CD4-positive, alpha-beta T cell treated with Interleukin-2 at 100 ng/mL for 4 hours (primary cell): Measurements from ENCODE around the gene ADAMTSL3.
"Not testable (repeated sequence)": the region's sequence is repeated elsewhere in the genome, so short reads cannot be mapped to it uniquely, and the experiment has no call there.

ENCODE experiments used
- DNase-seq: peaks from one replicate; pipeline ENCODE4 v3.0.0-alpha.2; 2020; ENCODE audit warnings: low spot score

ADAMTSL3 gene

DNA sequence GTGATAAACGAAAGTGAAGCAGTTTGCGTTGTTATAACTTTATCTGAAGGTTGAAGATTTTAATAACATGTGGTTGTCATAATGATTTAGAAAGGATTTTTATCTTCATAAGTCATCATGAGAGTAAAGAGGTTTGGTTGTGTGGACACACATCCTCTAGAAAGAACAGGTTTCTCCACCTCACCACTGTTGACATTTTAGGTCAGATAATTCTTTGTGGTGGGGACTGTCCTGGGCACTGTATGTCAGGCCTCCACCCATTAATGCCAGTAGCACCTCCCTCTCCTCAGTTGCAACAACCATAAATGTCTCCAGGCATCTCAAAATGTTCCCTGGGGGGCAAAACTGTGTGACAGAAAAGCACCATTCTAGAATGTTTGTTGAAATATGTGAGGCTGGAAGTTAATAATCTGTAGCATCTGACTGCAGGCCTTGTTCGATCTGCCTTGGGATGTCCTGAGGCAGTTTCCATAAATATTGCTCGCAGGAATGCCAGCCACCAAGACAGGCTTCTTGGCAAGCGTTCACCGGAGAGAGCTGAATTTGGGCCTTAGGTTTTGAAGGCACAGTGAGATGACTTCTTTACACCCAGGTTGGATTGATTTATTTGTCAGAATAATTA, 100.1 kb downstream of the ADAMTSL3 start:
- DNase-seq: no peak

DNA sequence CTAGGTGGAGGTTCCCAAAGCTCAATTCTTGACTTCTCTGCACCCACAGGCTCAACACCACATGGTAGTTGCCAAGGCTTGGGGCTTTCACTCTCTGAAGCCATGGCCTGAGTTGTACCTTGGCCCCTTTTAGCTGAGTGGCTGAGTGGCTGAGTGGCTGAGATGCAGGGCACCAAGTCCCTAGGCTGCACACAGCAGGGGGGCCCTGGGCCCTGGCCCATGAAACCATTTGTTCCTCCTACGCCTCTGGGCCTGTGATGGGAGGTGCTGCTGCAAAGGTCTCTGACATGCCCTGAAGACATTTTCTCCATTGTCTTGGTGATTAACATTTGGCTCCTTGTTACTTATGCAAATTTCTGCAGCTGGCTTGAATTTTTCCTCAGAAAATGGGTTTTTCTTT, 103.4 kb downstream of the ADAMTSL3 start:
- not testable (repeated sequence) for DNase-seq

DNA sequence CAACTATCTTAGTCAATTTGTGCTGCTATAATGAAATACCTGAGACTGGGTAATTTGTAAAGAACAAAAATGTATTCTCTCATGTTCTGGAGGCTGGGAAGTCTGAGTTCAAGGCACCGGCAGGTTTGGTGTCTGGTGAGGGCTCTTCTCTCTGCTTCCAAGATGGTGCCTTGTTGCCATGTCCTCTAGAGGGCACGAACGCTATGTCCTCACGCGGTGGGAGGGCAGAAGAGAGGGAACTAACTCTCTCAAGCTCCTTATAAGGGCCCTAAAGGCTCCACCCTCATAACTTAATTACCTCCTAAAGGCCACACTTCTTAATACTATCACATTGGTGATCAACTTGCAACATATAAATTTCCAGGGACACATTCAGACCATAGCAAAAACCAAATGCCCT, 108.4 kb downstream of the ADAMTSL3 start:
- DNase-seq: no peak

DNA sequence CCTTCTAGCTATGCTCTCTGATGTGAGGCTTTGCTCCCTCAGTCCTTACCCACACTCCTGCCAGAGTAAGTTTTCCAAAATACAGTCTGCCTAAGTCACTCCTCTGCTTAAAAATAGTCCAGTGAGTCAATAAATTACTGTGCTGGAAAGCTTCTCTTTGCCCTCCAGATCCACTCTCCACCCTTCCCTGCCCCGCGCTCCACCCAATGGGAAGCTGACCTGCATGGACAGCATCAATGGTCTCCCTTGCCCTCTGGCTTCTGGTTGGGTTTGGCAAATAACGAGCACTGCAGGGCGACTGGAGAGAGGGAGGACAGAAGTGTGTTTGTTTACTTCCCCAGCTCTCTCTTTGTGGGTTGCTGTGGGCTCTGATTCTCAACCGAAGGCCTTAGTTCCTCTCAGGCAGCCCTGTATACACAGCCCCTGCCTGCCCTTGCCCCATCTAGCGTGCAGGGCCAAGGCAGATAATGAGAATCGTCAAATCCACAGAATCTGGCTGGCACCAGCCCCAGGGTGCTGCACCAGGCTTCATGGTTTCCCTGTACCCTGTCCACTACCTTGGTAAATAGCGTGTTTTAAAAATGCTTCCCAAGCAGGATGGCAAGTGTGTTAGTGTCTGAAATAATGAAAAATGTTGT, 110.4 kb downstream of the ADAMTSL3 start:
- no peak for DNase-seq

DNA sequence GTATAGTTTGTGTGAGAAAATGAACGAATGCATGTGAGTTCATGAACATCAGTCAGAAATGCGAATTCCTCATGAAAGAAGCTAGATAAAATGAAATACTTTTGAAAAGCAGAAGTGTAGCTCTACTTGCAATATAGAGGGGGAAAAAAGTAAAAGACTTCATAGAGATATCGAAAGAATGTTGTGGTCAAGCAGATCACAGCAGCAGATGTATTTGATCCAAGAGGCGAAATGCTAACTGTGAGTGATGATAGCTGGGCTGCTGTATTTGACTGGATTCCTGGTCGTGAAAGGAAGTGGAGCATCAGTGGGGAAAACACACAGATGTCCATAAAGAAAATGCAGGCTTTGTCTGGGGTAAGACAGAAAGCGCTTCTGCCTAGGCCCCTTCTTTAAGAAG, 112.4 kb downstream of the ADAMTSL3 start:
- no peak for DNase-seq

DNA sequence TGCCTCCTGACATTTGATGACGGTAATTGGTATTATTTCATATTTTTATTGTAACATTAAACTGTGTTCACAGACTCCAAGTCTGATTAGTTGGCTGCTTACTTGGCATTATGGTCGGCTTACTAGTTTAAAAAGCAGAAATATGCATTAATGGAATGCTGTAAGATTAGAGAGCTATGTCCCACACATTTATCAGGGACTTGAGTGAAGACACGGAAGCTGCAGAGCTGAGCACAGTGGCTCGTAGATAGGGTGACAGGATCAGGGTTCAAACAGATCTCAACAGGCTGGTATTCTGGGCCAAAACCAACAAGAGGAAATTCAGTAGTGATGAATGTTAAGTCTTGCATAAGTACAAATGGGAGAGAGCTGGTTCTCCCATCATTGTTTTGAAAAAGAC, 113.8 kb downstream of the ADAMTSL3 start:
- no peak for DNase-seq

DNA sequence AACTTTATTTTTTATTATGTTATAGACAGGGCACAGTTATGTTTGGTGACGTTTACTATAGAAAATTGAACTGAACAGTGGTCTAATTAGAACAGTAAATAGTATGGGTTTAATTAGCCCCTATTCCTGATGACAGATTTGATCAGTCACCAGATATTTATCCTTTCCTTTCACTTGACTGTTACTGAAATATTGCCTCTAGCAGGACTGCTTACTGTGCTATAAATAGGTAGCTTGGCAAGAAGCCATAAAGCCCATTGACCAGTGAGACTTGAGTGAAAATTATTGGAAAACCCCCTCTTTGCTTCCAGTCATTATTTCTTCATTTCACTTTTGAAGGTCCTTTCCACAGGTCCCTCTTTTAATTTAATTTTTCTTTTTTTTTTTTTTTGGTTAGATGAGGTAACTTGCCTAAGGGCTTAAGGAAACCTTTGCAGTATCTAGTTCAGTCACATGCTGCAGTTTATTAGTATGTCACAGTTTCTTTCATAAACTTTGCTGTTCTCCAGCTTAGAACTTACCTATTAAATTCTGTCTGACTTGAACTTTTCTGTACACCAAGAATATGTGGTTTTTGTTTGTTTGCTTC, 115.6 kb downstream of the ADAMTSL3 start:
- no peak for DNase-seq

DNA sequence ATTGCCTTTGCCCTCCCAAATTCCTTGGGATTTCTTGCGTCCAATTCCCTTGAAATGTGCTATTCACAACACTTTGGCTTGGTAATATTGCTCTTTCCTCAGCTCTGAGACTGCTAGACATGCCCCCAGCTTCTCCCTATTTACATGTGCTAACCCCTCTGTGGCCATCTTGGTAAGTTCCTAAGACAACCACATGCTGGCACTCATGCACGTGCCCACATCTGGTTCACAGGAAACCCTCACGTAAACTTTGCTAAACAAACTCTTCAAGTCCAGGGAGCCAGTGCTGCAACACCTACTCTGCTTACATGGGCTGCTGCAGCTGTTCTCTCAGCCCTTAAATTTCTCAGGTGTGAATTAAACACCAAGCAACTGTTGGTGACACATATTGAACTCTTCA, 121.8 kb downstream of the ADAMTSL3 start:
- no peak for DNase-seq

DNA sequence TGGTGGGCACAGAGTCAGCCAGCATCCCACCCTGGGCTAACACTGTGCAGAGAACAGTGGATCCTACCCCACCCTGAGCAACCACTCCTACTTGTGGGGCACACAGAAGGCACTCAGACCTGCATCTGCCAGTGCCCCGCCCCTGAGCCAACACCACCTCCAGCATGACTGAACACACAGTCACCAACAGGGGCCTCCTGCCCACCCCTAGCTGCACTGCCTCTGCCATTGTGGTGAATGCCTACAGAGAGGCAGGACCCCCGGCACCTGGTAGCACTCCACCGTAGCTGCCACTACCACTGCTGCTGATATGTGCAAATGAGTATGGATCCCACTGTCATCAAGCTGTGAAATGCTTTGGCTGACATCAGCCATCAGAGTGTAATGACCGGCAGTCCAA, 123.1 kb downstream of the ADAMTSL3 start:
- DNase-seq: no peak

DNA sequence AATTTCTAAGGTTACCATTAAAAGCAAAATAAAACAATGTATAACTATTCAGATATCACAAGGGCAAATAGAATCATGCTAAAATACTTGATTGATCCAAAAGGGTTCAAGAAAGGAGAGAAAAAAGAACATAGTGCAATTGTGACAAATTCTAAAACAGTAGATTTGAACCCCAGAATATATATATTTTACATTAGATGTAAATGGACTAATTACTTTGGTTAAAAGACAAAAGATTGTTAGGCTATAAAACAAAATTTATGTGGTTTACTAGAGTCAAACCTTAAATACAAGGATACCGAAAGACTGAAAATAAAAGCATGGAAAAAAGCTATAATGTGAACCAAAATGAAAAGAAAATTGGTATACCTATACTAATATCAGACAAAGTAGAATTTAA, 129.3 kb downstream of the ADAMTSL3 start:
- DNase-seq: no peak

DNA sequence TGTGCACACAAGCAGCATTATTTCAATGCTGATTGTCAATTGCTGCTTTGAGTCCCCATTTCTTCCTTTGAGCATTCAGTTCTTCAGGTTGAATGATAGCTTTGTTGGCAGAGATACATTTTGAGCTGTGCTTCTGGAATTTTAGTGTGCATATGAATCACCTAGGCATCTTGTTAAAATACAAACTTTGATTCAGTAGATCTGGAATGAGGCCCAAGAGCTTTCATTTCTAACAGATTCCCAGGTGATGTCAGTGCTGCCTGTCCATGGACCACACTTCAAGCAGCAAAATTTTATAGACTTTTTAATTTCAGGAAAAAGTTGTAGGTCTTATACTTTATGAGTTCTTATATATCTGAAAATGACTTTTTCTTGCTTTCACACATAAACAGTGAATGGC, 131.1 kb downstream of the ADAMTSL3 start:
- no peak for DNase-seq

DNA sequence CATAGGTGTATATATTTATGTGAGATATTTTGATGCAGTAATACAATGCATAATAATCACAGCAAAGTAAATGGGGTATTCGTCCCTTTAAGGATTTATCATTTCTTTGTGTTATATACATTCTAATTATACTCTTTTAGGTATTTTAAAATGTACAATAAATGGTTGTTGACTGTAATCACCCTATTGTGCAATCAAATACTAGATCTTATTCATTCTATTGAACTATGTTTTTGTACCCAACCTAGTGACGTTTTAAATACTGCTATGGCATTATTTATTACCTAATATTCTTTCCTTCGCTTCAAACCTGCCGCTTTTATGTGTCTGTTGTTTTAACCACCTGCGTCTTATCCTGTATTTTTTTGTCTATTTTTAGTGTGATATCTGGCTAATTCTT, 132.4 kb downstream of the ADAMTSL3 start:
- DNase-seq: no peak

DNA sequence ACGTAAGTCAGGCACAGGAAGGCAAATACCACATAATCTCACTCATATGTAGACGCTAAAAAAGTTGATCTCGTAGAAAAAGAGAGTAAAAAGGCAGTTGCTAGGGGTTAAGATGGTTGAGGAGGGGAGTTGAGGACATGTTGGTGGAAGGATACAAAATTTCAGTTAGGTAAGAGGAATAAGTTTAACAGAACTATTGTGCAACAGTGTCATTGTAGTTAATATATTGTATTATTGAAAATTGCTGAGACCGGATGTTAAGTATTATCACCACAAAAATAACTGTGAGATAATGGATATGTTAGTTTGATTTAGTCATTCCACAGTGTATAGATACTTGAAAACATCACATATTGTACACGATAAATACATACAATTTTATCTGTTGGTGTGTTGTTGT, 139.1 kb downstream of the ADAMTSL3 start:
- DNase-seq: no peak

DNA sequence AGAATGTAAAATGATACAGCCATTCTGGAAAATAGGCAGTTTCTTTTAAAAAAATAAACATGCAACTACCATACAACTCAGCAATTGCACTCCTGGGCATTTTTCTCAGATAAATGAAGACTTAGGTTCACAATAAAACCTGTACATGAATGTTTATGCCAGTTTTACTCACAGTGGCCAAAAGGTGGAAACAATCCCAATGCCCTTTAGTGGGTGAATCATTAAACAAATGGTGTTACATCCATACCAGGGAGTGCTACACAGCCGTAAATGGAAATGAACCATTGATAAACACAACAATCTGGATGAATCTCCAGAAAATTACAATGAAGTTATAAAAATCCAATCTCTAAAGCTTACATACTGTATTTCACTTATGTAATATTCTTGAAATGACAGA, 140.3 kb downstream of the ADAMTSL3 start:
- DNase-seq: no peak

DNA sequence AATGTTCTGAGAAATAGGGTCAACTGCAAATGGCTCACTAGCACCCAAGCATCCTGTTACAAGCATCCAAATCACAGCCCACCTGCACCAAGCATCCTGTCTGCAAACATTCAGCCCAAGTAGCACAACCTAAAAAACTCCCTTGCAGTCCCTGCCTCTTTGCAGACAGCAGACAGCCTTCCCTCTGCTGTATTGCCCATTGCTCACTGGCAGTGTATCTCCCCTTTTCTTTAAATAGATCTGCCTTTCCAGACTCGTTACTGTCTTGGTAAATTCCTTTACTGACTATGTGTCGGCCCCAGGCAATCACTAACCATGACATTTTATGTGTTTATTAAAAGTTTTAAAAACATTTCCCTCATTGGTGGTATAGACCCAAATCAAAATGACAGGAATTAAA, 155.4 kb downstream of the ADAMTSL3 start:
- no peak for DNase-seq

DNA sequence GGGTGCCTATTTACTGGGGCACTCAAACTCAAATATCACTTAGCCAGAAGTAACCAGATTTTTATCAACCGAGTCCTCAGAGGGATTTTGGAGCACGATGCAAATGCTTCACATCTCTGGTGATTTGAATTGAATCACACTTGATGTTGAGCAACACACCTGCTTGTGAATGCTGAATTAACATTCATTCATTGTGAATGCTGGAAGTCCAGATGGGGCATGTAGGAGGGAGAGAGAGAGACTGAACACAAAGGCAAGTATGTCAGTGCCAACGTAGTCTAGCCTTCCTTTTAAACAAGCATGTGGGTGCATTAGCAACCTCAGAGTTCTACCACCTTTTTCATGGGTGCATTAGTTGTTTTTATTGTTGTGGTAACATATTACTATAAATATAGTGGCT, 156.2 kb downstream of the ADAMTSL3 start:
- no peak for DNase-seq

DNA sequence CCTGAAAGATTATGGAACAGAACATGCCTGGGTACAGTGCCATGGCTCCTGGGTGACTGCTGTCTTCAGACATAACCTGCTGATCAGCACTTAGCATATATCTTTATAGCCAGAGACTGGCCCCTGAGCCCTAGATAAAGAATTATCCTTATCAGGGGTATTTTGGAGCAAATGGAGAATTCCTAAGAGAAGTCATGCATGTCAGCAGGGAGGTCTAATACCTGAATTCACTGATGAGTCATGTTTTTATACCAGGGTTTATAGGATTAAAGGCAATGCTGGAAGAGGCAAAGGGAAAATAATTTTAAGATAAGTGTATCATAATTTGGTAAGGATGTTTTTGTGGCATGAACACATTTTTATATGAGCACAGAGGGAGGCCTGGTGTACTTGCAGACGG, 159.8 kb downstream of the ADAMTSL3 start:
- DNase-seq: no peak

DNA sequence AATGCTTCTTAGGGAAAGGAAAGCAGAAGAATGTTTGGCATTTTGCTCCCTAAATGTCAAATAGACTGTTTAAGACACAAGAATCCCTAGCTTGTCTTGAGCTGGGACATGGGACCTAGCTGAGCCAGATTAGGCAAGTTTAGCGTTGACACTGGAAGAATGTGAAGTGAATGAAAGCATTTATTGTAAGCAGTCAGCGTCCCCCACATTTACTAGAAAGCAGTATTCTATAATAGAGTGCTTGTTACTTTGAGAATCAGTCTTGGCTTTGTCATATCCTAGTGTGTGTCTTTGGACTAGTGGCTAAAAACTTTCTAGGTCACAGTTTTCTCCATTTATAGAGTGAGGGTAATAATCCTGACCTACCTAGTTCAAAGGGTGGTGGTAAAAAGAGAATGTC, 161.6 kb downstream of the ADAMTSL3 start:
- DNase-seq: no peak

DNA sequence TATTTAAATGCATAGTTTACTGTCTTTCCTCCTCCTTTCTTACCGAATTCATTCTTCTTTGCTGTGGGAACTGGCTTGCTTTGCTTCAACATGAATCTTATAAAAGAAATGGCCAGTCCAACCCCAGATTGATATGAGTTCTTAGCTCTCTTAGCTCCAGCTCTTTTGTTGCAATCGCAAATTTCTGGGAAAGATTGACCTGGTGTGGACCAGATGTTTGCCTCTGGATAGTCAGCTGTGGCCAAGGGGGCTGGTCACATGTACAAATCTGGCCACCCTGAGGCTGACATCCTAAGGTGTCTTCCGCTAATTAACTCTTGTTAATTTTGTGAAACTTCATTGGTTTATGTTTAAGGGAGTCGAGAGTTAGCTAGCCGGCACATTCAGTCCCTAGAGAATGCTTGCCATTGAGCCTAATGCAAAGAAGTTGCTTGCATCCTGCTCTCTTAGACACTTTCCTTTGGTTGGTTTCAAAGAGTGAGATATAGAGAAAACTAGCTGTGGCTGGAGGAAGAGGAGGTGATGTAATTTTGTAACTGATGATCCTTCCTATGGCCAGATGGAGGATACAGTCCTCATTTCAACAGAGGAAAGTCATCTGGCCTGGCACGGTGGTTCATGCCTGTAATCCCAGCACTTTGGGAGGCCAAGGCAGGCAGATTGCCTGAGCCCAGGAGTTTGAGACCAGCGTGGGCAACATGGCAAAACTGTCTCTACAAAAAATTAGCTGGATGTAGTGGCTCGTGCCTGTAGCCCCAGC, 162.4 kb downstream of the ADAMTSL3 start:
- DNase-seq: no peak

DNA sequence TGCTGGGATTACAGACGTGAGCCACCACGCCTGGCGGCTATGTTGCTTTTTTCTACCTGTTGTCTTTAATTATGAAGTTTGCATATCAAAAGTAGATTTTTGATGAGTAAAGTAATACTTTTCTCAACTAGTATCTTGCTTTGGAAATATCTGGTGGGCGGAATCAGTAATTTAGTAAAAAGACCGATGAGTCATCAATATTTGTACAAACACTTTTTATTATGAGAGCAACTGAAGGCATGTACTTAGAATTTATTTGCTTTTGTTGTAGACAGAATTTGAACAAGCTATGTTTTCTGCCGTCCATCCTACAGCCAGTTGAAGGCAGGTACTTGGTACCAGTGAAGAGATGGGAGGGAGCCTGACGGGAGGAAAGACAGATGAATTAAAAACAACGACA, 164.7 kb downstream of the ADAMTSL3 start:
- no peak for DNase-seq

DNA sequence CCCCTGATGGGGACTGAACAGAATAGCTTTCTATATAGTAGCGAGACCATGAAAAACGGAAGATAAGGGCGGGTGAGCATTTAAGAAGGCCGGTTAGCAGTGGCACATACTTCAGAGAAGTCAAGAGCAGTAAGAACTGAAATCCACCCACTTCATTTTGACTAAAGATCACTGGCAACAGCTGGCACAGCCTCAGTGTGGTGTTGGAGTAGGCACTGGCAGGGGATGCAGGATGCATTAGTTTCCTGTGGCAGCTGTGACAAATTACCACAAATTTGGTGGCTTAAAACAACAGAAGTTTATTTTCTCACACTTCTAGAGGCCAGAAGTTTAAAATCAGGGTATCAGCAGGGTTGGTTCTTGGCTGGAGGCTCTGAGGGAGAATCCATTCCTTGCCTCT, 176.5 kb downstream of the ADAMTSL3 start:
- DNase-seq: no peak

DNA sequence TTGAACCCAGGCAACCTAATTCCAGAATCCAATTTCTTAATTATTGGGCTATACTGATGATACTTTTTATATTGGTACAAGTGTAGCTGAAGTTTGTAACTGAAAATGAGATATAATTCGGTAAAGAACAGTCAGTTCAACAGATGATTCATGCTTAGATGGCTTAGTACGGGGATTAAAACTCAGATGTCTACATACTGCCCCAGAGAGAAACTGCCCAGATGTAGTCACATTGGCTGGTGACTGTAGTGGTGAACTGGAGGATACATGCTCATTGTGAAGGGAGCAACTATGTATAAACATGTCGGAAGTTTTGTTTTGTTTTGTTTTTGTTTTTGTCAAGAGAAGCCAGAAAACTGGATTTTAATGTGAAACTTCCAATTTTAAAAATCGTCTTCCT, 179.6 kb downstream of the ADAMTSL3 start:
- DNase-seq: no peak

DNA sequence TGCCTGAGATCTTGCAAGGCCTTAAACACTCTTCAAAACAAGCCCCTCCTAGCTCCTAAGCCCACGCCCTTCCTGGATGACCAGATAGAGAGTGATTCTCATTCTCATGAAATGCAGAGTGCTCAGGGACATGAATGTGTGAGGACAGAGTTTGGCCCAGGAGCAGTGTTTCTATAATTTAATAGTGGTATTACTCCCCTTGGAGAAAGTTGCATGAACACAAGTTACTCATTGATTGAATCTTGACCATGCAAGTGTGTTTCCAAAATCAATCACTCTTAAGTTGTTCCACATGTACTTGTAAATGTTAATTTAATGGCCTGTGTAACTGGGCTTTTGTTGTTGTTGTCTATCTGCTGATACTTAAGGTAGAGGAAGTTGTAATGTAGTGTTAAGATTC, 181.6 kb downstream of the ADAMTSL3 start:
- DNase-seq: no peak
